Neural progenitor cell (in vitro differentiated cells): ENCODE data around the gene RGS14. TPM values are rescaled to one million over a fixed set of nuclear protein-coding genes. Genes with fewer than 3 reads are reported as not detected.

Experiments
- DNase-seq: peaks from one replicate; pipeline ENCODE4 v3.0.0-alpha.2; 2016; ENCODE audit warnings: low spot score
- H2AFZ ChIP-seq: fragments of 200-600 bp; sonication (generic); replicated peaks from 2 replicates; pipeline ENCODE4 v1.6.1; 2016; ENCODE audit warnings: antibody characterized with exemption
- H3F3A ChIP-seq: fragments of 200-600 bp; sonication (generic); 2 replicates; pipeline ENCODE4 v1.6.1; 2016; ENCODE audit warnings: antibody characterized with exemption, low read depth
- H3K27ac ChIP-seq: fragments of 200-600 bp; sonication (generic); 2 replicates; pipeline ENCODE4 v1.5.1; 2016; ENCODE audit warnings: mild to moderate bottlenecking
- H3K27me3 ChIP-seq: fragments of 200-600 bp; sonication (generic); 2 replicates; pipeline ENCODE4 v1.6.1; 2016; ENCODE audit warnings: mild to moderate bottlenecking, moderate library complexity
- H3K36me3 ChIP-seq: fragments of 200-600 bp; sonication (generic); 2 replicates; pipeline ENCODE4 v1.5.1; 2016
- H3K4me1 ChIP-seq: fragments of 200-600 bp; sonication (generic); 2 replicates; pipeline ENCODE4 v1.6.1; 2016; ENCODE audit warnings: mixed run types
- H3K4me2 ChIP-seq: fragments of 200-600 bp; sonication (generic); 2 replicates; pipeline ENCODE4 v1.6.1; 2016
- H3K4me3 ChIP-seq: fragments of 200-600 bp; sonication (generic); 2 replicates; pipeline ENCODE4 v1.5.1; 2016
- H3K79me2 ChIP-seq: fragments of 200-600 bp; sonication (generic); 2 replicates; pipeline ENCODE4 v1.6.1; 2016; ENCODE audit warnings: low read depth
- H3K9ac ChIP-seq: fragments of 200-600 bp; sonication (generic); 2 replicates; pipeline ENCODE4 v1.6.1; 2016
- H3K9me3 ChIP-seq: fragments of 200-600 bp; sonication (generic); 2 replicates; pipeline ENCODE4 v1.5.1; 2016; ENCODE audit warnings: low read depth
- H4K20me1 ChIP-seq: fragments of 200-600 bp; sonication (generic); 2 replicates; pipeline ENCODE4 v1.6.1; 2016; ENCODE audit warnings: low read depth
- H3K27ac Mint-ChIP-seq: 3 replicates; pipeline ENCODE4 v1.8.0; 2021; ENCODE audit warnings: mixed read lengths
- H3K27me3 Mint-ChIP-seq: 2 replicates; pipeline ENCODE4 v1.8.0; 2022; ENCODE audit warnings: low read depth, mild to moderate bottlenecking, inconsistent platforms, moderate library complexity, mixed read lengths; ENCODE audit not compliant: insufficient read depth
- H3K36me3 Mint-ChIP-seq: 3 replicates; pipeline ENCODE4 v1.8.0; 2021; ENCODE audit warnings: mixed read lengths
- H3K4me1 Mint-ChIP-seq: 3 replicates; pipeline ENCODE4 v1.8.0; 2021; ENCODE audit warnings: mixed read lengths
- H3K4me3 Mint-ChIP-seq: 3 replicates; pipeline ENCODE4 v1.8.0; 2021; ENCODE audit warnings: mild to moderate bottlenecking, moderate library complexity, mixed read lengths
- H3K9me3 Mint-ChIP-seq: 3 replicates; pipeline ENCODE4 v1.8.0; 2020; ENCODE audit warnings: mixed read lengths
- CTCF ChIP-seq: fragments of 200-600 bp; sonication (generic); IDR thresholded peaks from 2 replicates; pipeline ENCODE4 v1.5.1; 2017; ENCODE audit warnings: antibody characterized with exemption, mild to moderate bottlenecking
- EZH2 ChIP-seq: fragments of 200-600 bp; sonication (generic); IDR thresholded peaks from 2 replicates; pipeline ENCODE4 v1.6.1; 2017; ENCODE audit warnings: antibody characterized with exemption, mild to moderate bottlenecking, moderate library complexity
- EZH2phosphoT487 ChIP-seq: fragments of 200-600 bp; sonication (generic); IDR thresholded peaks from 2 replicates; pipeline ENCODE4 v1.6.1; 2017; ENCODE audit warnings: antibody characterized with exemption
- total RNA-seq: library from RNA; depleted of rRNA; stranded (reverse); fragments of >200 nt; gene quantifications from 2 replicates; pipeline ENCODE4 v1.2.3, GENCODE V29; 2015; ENCODE audit warnings: low replicate concordance

Gene RGS14
- total RNA-seq, 1 donor from 2014 or later = 3.2 TPM

DNA sequence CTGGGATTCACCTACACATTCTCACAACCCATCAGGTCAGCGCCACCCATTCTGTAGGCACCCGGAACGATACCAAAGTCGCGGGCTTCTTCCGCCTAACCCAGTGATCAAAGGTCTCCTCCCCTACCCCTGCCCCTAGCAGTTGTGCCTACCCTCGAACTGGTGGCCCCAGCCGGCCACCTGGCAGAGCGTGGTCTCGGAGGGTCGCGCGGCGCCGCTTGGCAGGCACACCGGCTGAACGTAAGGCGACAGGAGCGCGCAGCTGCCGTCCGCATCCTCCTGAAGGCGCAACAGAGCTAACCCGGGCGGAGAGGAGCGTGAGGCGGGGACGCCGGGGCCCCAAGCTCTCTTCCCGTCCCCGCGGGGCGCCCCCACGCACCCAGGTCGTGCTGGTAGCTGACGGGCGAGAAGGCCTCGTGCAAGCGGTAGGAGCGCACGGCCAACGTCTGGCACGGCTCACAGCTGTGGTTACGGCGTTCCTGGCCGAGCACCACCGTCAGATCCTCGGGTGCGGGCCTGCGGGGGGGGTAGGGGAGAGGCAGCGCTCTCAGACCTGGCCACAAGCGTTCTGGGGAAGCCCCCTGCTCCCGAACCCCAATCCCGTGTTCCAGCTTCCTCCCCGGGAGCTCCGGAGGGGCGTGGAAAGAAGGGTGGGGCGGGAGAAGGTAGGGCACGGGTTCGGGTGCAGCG, 45.5 kb downstream of the RGS14 start:
- peak overlapping the region; percentile 90 for H2AFZ ChIP-seq
- H4K20me1 ChIP-seq = no peaks in the 10 kb centered on the region
- peaks cover 15% of the 10 kb centered on the region for H3K4me1 ChIP-seq
- H3K36me3 ChIP-seq = no peaks in the 10 kb centered on the region
- Mint-ChIP-seq H3K27me3 (peaks cover 48% of the 10 kb centered on the region), H3K4me3 (peak overlapping the region; percentile 86), H3K27ac (no peak overlapping the region), H3K4me1 (peaks cover 10% of the 10 kb centered on the region), H3K36me3 (no peaks in the 10 kb centered on the region), H3K9me3 (no peaks in the 10 kb centered on the region)
- no peaks in the 10 kb centered on the region for H3K79me2 ChIP-seq
- H3K9me3 ChIP-seq = no peaks in the 10 kb centered on the region
- peaks cover 28% of the 10 kb centered on the region for H3F3A ChIP-seq
- H3K27me3 ChIP-seq = peaks cover 82% of the 10 kb centered on the region
- peak overlapping the region; percentile 96 for H3K4me2 ChIP-seq
- no peak for TF ChIP-seq CTCF
- peak; percentile 82 for TF ChIP-seq EZH2phosphoT487
- TF ChIP-seq EZH2 = peak; percentile 84
- no peak overlapping the region for H3K27ac ChIP-seq
- DNase-seq = peak; percentile 58
- no peak overlapping the region for H3K9ac ChIP-seq
- H3K4me3 ChIP-seq = peak overlapping the region; percentile 49

GRCh38 chr5:177403792-177404640, 46.3 kb downstream of the RGS14 start:
- peaks cover 48% of the 10 kb centered on the region for H3K27me3 Mint-ChIP-seq

GRCh38 chr5:177404641-177405179, 47.0 kb downstream of the RGS14 start:
- H3F3A ChIP-seq = peaks cover 28% of the 10 kb centered on the region
- H3K9me3 Mint-ChIP-seq = no peaks in the 10 kb centered on the region
- peak overlapping the region; percentile 90 for H2AFZ ChIP-seq
- peaks cover 10% of the 10 kb centered on the region for H3K4me1 Mint-ChIP-seq
- H3K27ac ChIP-seq = no peak overlapping the region
- H3K27me3 ChIP-seq = peaks cover 95% of the 10 kb centered on the region
- no peaks in the 10 kb centered on the region for H3K79me2 ChIP-seq
- TF ChIP-seq EZH2phosphoT487 (no peak), CTCF (no peak), EZH2 (no peak)
- peak overlapping the region; percentile 49 for H3K4me3 ChIP-seq
- H4K20me1 ChIP-seq = no peaks in the 10 kb centered on the region
- H3K27me3 Mint-ChIP-seq = peaks cover 53% of the 10 kb centered on the region
- no peaks in the 10 kb centered on the region for H3K36me3 Mint-ChIP-seq
- no peak overlapping the region for H3K9ac ChIP-seq
- DNase-seq = no peak
- no peaks in the 10 kb centered on the region for H3K9me3 ChIP-seq
- H3K36me3 ChIP-seq = no peaks in the 10 kb centered on the region
- H3K4me2 ChIP-seq = peak overlapping the region; percentile 96
- no peak overlapping the region for H3K27ac Mint-ChIP-seq
- H3K4me3 Mint-ChIP-seq = peak overlapping the region; percentile 74
- peaks cover 15% of the 10 kb centered on the region for H3K4me1 ChIP-seq

More at GRCh38 chr5:177403792-177404640, 46.3 kb downstream of the RGS14 start:
- Mint-ChIP-seq H3K4me3 (peak overlapping the region; percentile 86), H3K36me3 (no peaks in the 10 kb centered on the region), H3K4me1 (peaks cover 10% of the 10 kb centered on the region), H3K27ac (no peak overlapping the region), H3K9me3 (no peaks in the 10 kb centered on the region)
- Histone ChIP-seq H3K36me3 (no peaks in the 10 kb centered on the region), H3K27ac (no peak overlapping the region), H3K27me3 (peaks cover 89% of the 10 kb centered on the region), H3K4me1 (peaks cover 15% of the 10 kb centered on the region), H3K79me2 (no peaks in the 10 kb centered on the region), H3K4me2 (peak overlapping the region; percentile 96), H3K9ac (no peak overlapping the region), H4K20me1 (no peaks in the 10 kb centered on the region), H3K4me3 (peak overlapping the region; percentile 49), H2AFZ (peak overlapping the region; percentile 90), H3F3A (peaks cover 28% of the 10 kb centered on the region), H3K9me3 (no peaks in the 10 kb centered on the region)
- peak; percentile 83 for DNase-seq
- TF ChIP-seq CTCF = peak; percentile 52
- peak; percentile 67 for TF ChIP-seq EZH2phosphoT487
- TF ChIP-seq EZH2 = peak; percentile 87
